ENCODE results near the gene ATP6V1G3.

The ATP6V1G3 gene

DNA sequence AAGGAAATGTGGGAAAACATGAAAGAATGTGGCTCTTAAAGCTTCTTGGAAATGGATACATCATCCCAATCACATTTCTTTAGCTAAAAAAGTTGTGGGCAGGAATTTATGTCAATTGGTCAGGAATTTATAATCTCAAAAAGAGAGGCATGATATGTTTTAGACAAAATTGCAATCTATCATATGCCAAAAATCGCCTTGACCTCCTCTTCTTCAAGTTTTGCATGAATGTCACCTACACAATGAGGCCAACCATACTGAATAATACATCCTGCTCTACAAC lies 42.4 kb downstream of the ATP6V1G3 start:
- 85 to 89% methylated on average over 1 of the region's 1 CpG for WGBS, 2 experiments
- H3K4me1 ChIP-seq (ENCODE audit: control insufficient read depth, insufficient read depth, low read length) = no peaks in the 10 kb centered on the region
- H3K27ac ChIP-seq (ENCODE audit: insufficient read depth, low read depth, low read length, poor library complexity, severe bottlenecking) = no peak overlapping the region
- H3K9me3 ChIP-seq (ENCODE audit: control insufficient read depth, low read length) = no peaks in the 10 kb centered on the region
- no peak overlapping the region for H3K4me3 ChIP-seq (ENCODE audit: insufficient read depth, low read depth, low read length)
- no peaks in the 10 kb centered on the region for H3K27me3 ChIP-seq (ENCODE audit: control insufficient read depth, insufficient read depth, low read length, poor library complexity, severe bottlenecking)
- no peaks in the 10 kb centered on the region for H3K36me3 ChIP-seq (ENCODE audit: control insufficient read depth, insufficient read depth, low read length)

DNA sequence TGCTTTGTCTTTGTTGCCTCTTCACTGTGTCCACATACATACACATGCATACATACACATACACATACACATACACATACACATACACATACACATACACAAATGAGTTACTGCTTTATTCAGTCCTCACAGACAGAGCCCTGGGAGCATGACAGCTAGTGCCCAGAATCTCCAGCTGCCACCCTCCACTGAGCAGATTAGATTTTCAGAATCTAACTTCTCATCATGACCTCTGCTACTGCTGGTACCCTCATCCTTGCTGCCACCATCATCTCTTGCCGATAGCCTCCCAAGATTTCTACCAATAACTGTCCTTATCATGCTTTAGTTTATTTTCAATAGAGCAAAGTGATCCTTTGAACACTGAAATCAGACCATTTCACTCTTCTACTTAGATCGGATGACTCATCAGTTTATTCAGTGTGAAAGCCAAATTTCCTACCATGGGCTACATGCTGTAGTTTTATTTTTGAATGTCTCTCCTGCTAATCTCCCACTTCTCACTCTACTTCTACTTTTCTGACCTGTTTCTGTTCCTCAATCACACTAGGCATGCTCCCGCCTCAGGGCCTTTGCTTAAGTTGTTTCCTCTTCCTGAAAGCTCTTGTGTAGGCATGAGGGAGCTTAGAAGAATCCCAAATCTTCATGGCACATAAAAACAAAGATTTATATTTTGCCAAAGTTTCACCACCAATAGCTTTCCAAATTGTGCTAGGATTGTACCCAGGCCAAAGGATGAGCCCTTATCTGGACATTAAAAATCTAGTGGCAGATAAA lies 43.0 kb downstream of the ATP6V1G3 start:
- H3K36me3 ChIP-seq (ENCODE audit: control insufficient read depth, insufficient read depth, low read length) = no peaks in the 10 kb centered on the region
- no peaks in the 10 kb centered on the region for H3K4me1 ChIP-seq (ENCODE audit: control insufficient read depth, insufficient read depth, low read length)
- no peak overlapping the region for H3K27ac ChIP-seq (ENCODE audit: insufficient read depth, low read depth, low read length, poor library complexity, severe bottlenecking)
- H3K27me3 ChIP-seq (ENCODE audit: control insufficient read depth, insufficient read depth, low read length, poor library complexity, severe bottlenecking) = no peaks in the 10 kb centered on the region
- H3K4me3 ChIP-seq (ENCODE audit: insufficient read depth, low read depth, low read length) = no peak overlapping the region
- WGBS, 2 experiments = 86 to 95% methylated on average over 3 of the region's 3 CpGs
- no peaks in the 10 kb centered on the region for H3K9me3 ChIP-seq (ENCODE audit: control insufficient read depth, low read length)

DNA sequence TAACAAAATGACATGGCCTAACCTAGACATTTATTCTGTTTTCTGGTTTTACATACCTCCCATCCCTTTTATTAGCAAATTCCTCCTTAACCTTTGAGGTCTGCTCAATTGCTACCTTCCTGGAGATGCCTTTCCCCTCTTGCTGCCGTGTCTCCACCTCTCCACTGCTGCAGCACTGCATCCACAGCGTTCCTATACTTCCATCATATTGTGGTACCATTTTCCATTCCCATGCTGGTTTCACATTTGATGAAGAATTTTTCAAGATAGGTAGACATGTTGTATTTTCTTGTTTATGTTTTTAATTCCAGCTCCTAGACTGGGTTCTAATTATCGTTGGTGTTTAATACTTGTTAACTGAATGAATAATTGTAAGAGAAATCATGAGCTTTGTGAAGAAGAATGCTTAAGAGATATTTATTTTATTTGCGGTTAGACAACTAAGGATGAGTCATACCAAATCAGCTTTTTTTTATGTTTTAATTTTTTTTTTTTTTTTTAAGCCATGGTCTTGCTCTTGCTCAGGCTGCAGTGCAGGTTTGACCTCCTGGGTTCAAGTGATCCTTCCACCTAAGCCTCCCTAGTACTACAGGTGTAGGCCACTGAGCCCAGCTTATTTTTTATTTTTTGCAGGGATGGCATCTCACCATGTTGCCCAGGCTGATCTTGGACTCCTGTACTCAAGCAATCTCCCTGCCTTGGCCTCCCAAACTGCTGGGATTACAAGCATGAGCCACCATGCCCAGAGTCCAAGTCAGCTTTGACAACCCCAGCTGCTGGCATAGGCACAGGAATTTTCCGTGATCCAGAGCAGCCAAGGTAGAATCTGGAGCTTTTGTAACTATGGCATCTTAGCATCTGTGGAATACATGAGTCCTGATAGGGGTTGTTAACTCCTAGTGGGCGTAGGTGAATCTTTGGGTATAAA lies 44.0 kb downstream of the ATP6V1G3 start:
- no peak overlapping the region for H3K4me3 ChIP-seq (ENCODE audit: insufficient read depth, low read depth, low read length)
- no peaks in the 10 kb centered on the region for H3K36me3 ChIP-seq (ENCODE audit: control insufficient read depth, insufficient read depth, low read length)
- no peak overlapping the region for H3K27ac ChIP-seq (ENCODE audit: insufficient read depth, low read depth, low read length, poor library complexity, severe bottlenecking)
- no peaks in the 10 kb centered on the region for H3K27me3 ChIP-seq (ENCODE audit: control insufficient read depth, insufficient read depth, low read length, poor library complexity, severe bottlenecking)
- H3K4me1 ChIP-seq (ENCODE audit: control insufficient read depth, insufficient read depth, low read length) = no peaks in the 10 kb centered on the region
- no peaks in the 10 kb centered on the region for H3K9me3 ChIP-seq (ENCODE audit: control insufficient read depth, low read length)
- WGBS, 2 experiments = 86 to 88% methylated on average over 6 of the region's 6 CpGs

DNA sequence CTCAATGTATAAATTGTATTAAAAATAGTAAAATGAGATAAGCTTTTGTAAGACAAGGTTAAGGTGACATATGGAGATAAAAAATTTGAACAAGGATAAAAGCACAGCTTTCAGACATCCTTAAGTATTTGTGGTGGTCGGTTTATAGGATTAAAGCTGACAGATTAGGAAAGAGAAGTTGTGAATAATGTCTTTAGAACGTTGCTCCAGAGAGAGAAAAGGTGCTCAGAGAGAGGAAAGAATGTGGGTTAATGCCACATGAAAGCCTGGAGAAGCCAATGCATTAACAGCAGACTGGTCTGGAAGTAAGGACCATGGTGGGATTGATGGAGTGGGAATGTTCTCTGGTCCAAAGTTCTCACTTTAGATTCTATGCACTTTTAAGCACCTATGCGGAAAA lies 44.8 kb downstream of the ATP6V1G3 start:
- WGBS, 2 experiments = 71 to 82% methylated on average over 2 of the region's 3 CpGs

DNA sequence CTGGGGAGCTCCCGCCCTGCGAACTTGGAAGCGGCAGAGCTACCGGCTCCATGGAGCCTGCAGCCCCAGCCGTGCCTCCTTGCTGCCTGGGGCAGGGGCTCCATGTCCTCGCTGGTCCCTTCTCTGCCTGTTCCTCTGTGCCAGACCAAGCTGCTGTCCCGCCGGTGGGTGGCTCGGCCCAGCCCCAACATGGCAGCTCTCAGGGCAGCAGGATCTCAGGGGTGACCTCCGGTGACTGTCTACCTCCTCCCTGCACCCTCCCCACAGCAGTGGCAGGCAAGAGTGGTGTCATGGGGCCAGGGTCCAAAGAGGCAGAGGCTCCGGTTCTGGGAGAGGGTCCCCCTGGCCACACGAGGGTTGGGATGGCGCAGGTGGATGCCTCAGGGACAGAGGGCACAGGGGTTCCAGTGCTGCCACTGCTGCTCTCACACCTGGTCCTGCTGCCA lies 45.8 kb downstream of the ATP6V1G3 start:
- WGBS, 2 experiments = 94 to 96% methylated on average over 13 of the region's 13 CpGs
- no peaks in the 10 kb centered on the region for H3K36me3 ChIP-seq (ENCODE audit: control insufficient read depth, insufficient read depth, low read length)

More for the DNA sequence above, 44.8 kb downstream of the ATP6V1G3 start:
- Histone ChIP-seq H3K9me3 (ENCODE audit: control insufficient read depth, low read length) (no peaks in the 10 kb centered on the region), H3K27me3 (ENCODE audit: control insufficient read depth, insufficient read depth, low read length, poor library complexity, severe bottlenecking) (no peaks in the 10 kb centered on the region), H3K4me3 (ENCODE audit: insufficient read depth, low read depth, low read length) (no peak overlapping the region), H3K27ac (ENCODE audit: insufficient read depth, low read depth, low read length, poor library complexity, severe bottlenecking) (no peak overlapping the region), H3K36me3 (ENCODE audit: control insufficient read depth, insufficient read depth, low read length) (no peaks in the 10 kb centered on the region), H3K4me1 (ENCODE audit: control insufficient read depth, insufficient read depth, low read length) (no peaks in the 10 kb centered on the region)

DNA sequence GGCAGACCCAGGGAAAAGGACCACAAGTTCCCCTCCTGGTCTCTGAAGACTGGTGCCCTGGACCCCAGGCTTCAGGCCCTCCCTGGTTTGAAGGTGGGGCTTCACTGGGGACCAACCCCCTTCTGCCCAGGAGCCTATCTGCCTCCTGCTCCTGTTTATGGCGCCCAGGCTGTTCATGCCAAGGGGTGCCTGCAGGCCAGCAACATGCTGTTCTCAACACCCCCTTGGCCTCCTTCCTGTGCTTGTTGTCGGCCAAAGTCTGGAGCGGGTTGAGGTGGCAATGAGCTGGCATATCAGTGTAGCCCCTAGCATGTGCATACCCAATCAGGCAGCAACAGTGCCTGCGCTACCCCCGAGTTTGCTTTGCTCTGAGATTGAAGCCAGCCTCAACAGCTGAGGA lies 46.3 kb downstream of the ATP6V1G3 start:
- Histone ChIP-seq H3K4me3 (ENCODE audit: insufficient read depth, low read depth, low read length) (no peak overlapping the region), H3K4me1 (ENCODE audit: control insufficient read depth, insufficient read depth, low read length) (no peaks in the 10 kb centered on the region), H3K9me3 (ENCODE audit: control insufficient read depth, low read length) (no peaks in the 10 kb centered on the region), H3K27me3 (ENCODE audit: control insufficient read depth, insufficient read depth, low read length, poor library complexity, severe bottlenecking) (no peaks in the 10 kb centered on the region), H3K36me3 (ENCODE audit: control insufficient read depth, insufficient read depth, low read length) (no peaks in the 10 kb centered on the region), H3K27ac (ENCODE audit: insufficient read depth, low read depth, low read length, poor library complexity, severe bottlenecking) (no peak overlapping the region)
- 93 to 95% methylated on average over 5 of the region's 5 CpGs for WGBS, 2 experiments

More for the DNA sequence above, 45.8 kb downstream of the ATP6V1G3 start:
- H3K9me3 ChIP-seq (ENCODE audit: control insufficient read depth, low read length) = no peaks in the 10 kb centered on the region
- no peaks in the 10 kb centered on the region for H3K4me1 ChIP-seq (ENCODE audit: control insufficient read depth, insufficient read depth, low read length)
- H3K27ac ChIP-seq (ENCODE audit: insufficient read depth, low read depth, low read length, poor library complexity, severe bottlenecking) = no peak overlapping the region
- H3K4me3 ChIP-seq (ENCODE audit: insufficient read depth, low read depth, low read length) = no peak overlapping the region
- H3K27me3 ChIP-seq (ENCODE audit: control insufficient read depth, insufficient read depth, low read length, poor library complexity, severe bottlenecking) = no peaks in the 10 kb centered on the region

DNA sequence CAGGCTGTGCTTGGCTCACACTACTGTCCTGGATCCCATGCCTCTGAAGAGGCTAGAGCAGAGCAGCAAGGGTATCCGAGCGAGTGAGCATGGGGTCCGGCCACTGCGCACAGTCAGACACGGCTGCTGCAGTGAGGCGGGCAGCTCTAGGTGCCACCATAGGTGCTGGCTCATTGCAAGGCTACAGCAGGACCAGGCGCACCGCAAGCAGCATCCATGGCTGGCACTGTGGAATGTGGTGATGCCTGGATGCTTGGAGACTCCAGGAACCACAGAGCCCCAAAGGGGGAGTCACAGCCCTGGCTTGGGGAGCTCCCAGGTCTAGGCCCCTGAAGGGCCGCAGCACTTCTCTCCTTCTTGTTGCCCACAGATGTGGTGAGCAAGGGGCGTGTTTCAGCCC lies 47.2 kb downstream of the ATP6V1G3 start:
- Histone ChIP-seq H3K27ac (ENCODE audit: insufficient read depth, low read depth, low read length, poor library complexity, severe bottlenecking) (no peak overlapping the region), H3K4me3 (ENCODE audit: insufficient read depth, low read depth, low read length) (no peak overlapping the region), H3K4me1 (ENCODE audit: control insufficient read depth, insufficient read depth, low read length) (no peaks in the 10 kb centered on the region), H3K27me3 (ENCODE audit: control insufficient read depth, insufficient read depth, low read length, poor library complexity, severe bottlenecking) (no peaks in the 10 kb centered on the region), H3K9me3 (ENCODE audit: control insufficient read depth, low read length) (no peaks in the 10 kb centered on the region), H3K36me3 (ENCODE audit: control insufficient read depth, insufficient read depth, low read length) (no peaks in the 10 kb centered on the region)
- WGBS, 2 experiments = 96 to 97% methylated on average over 10 of the region's 10 CpGs

DNA sequence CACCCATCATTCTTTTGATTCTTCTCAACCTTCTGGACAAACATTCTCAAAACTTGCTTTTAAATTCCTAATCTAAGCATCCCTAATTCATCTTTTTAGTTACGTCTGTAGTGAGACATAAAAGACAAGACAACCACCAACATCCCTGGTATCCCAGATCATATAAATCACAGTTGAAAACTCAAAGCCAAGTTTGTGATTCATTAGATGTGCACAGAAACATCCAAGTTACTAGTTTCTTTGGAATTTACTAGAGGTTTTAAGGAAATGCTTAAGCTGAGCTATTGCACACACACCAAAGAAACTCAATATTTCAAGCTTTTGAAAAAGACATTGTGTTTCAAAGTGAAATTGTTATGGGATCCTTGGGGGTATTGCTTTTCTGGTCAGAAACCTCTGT lies 47.6 kb downstream of the ATP6V1G3 start:
- Histone ChIP-seq H3K4me1 (ENCODE audit: control insufficient read depth, insufficient read depth, low read length) (no peaks in the 10 kb centered on the region), H3K4me3 (ENCODE audit: insufficient read depth, low read depth, low read length) (no peak overlapping the region), H3K27me3 (ENCODE audit: control insufficient read depth, insufficient read depth, low read length, poor library complexity, severe bottlenecking) (no peaks in the 10 kb centered on the region), H3K27ac (ENCODE audit: insufficient read depth, low read depth, low read length, poor library complexity, severe bottlenecking) (no peak overlapping the region), H3K36me3 (ENCODE audit: control insufficient read depth, insufficient read depth, low read length) (no peaks in the 10 kb centered on the region), H3K9me3 (ENCODE audit: control insufficient read depth, low read length) (no peaks in the 10 kb centered on the region)
- 95% methylated on average over 1 of the region's 1 CpG for WGBS, 2 experiments

DNA sequence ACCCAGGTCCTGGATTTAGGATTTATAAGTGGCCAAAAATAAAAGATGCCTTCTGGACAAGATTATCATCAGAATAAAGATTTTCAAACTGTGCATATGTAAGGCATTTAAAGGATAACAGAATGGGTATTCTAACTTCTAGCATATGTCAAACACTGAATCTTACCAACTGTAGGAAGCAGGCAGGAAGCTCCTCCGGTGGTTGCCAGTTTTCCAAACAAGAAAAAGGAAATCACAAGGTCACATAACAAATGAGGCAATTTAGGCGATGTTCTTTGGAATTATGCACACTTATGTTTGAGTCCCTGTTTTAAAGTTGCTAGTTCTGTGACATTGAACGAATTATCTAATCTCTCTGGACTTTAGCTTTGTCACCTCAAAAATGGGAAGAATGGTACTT lies 48.9 kb downstream of the ATP6V1G3 start:
- 95 to 96% methylated on average over 3 of the region's 3 CpGs for WGBS, 2 experiments
- Histone ChIP-seq H3K9me3 (ENCODE audit: control insufficient read depth, low read length) (no peaks in the 10 kb centered on the region), H3K27ac (ENCODE audit: insufficient read depth, low read depth, low read length, poor library complexity, severe bottlenecking) (no peak overlapping the region), H3K4me3 (ENCODE audit: insufficient read depth, low read depth, low read length) (no peak overlapping the region), H3K4me1 (ENCODE audit: control insufficient read depth, insufficient read depth, low read length) (no peaks in the 10 kb centered on the region), H3K36me3 (ENCODE audit: control insufficient read depth, insufficient read depth, low read length) (no peaks in the 10 kb centered on the region), H3K27me3 (ENCODE audit: control insufficient read depth, insufficient read depth, low read length, poor library complexity, severe bottlenecking) (no peaks in the 10 kb centered on the region)

DNA sequence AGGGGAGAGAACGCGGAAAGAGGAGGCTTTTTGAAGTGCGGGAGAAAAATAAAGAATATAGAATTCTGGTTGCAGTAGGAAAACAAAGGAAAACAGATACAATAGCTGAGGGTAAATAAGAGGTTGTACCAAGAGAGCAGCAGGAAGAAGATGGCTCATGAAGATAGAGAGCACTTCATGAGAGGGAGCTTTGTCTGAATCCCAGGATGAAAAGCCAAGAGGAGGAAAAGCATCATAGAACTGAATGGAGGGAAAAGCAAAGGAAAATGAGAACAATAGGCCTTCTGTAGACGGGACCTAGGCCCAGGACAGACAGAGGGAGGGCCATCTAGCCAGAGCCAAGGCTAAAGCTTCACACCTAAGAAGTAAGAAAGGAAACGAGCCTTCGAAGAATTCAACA lies 49.5 kb downstream of the ATP6V1G3 start:
- Histone ChIP-seq H3K27ac (ENCODE audit: insufficient read depth, low read depth, low read length, poor library complexity, severe bottlenecking) (no peak overlapping the region), H3K36me3 (ENCODE audit: control insufficient read depth, insufficient read depth, low read length) (no peaks in the 10 kb centered on the region), H3K9me3 (ENCODE audit: control insufficient read depth, low read length) (no peaks in the 10 kb centered on the region), H3K27me3 (ENCODE audit: control insufficient read depth, insufficient read depth, low read length, poor library complexity, severe bottlenecking) (no peaks in the 10 kb centered on the region), H3K4me1 (ENCODE audit: control insufficient read depth, insufficient read depth, low read length) (no peaks in the 10 kb centered on the region), H3K4me3 (ENCODE audit: insufficient read depth, low read depth, low read length) (no peak overlapping the region)
- WGBS, 2 experiments = 79 to 86% methylated on average over 4 of the region's 6 CpGs
